Choroid plexus epithelial cell (primary cell): ENCODE data around the gene CDH4.

Experiments used
- DNase-seq: peaks from one replicate; pipeline ENCODE4 v3.0.0-alpha.2; 2010; ENCODE audit warnings: low read depth
- H3K4me3 ChIP-seq: 2 replicates; pipeline ENCODE4 v1.5.1; 2011; ENCODE audit warnings: low read depth, mild to moderate bottlenecking, control low read depth, low read length, moderate library complexity
- CTCF ChIP-seq: conservative IDR thresholded peaks from 2 replicates; pipeline ENCODE4 v1.5.1; 2011; ENCODE audit warnings: low read depth, mild to moderate bottlenecking, control low read depth, inconsistent platforms, low read length, moderate library complexity

The CDH4 gene

DNA sequence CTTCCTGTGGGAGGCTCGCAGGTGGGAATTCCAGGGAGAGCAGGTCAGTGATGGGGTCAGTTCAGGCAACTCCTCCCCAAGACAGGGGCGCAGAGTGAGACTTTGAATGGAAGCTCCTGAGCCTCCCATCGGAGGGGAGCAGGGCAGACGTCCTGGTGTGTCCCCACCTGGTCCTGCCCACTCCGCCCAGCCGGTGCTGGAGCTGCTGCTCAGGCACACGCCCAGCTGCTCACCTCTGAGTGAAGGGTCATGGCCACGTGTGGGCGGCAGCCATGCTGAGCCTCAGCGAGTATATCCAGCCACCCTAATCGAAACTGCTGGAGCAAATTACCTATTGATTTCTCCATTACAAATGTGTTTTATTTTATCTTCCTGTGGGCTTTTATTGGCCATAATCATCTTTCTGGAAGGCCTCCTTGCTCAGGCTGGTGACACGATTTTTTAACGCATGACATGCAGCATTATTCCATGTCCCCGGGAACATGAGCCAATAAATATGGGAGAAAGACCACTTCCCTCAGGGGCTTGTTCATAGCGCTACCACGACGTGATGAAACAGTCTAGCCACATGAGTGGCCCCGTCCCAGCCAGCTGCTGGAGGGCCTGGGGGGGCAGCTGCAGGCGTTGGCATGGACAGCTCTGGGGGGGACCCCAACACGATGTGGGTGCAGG is 665.5 kb downstream of the CDH4 start:
- TF ChIP-seq CTCF = no peak
- DNase-seq = no peak
- H3K4me3 ChIP-seq = no peak overlapping the region

DNA sequence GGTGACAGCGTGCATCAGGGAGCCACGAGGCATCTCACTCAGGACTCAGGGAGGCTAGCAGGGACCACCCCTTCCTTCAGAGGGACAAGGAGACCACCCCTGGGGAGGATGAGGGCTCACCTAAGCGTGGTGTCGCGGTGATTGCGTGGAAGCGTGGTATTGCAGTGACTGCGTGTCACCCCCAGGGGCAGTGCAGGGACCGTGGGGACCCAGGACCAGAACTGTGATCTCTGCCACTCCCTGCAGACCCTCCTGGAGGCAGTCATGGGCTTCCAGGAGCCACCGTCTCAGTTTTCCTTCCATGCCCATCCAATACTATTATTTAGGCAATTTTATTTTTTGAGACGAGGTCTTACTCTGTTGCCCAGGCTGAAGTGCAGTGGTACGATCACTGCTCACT is 666.5 kb downstream of the CDH4 start:
- no peak for TF ChIP-seq CTCF

DNA sequence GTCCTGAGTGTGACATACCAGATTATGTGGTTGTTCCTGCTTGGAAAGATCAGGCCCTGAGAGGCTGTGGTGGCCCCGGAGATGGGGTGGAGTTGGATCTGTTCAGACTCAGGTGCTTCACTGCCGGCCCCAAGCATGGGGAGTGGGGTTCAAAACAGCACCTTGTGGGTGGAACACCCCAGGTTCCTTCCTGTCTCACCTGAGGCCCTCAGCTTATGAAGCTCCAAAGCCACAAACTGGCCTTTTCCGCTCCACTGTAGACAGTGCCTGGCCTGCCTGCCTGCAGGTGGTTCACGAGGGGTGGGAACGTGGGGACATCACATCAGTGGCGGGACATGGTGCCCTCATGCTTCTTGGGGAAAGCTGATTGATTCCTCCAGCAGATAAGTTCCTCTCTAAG is 667.2 kb downstream of the CDH4 start:
- TF ChIP-seq CTCF = no peak
- no peak for DNase-seq
- no peak overlapping the region for H3K4me3 ChIP-seq

More for the DNA sequence above, 666.5 kb downstream of the CDH4 start:
- no peak for DNase-seq
- no peak overlapping the region for H3K4me3 ChIP-seq

DNA sequence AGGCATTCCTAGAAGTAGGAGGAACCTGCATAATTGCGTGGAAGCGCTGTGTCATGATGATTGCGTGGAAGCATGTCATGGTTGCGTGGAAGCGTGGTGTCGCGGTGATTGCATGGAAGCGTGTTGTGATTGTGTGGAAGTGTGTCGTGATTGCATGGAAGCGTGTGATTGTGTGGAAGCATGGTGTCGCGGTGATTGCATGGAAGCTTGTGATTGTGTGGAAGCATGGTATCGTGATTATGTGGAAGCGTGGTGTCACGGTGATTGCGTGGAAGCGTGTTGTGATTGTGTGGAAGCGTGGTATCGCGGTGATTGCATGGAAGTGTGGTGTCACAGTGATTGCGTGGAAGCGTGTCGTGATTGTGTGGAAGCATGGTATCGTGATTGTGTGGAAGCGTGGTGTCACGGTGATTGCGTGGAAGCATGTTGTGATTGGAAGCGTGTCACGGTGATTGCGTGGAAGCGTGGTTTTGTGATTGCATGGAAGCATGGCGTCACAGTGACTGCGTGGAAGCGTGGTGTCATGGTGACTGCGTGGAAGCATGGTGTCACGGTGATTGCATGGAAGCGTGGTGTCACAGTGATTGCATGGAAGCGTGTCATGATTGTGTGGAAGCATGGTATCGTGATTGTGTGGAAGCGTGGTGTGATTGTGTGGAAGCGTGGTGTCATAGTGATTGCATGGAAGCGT is 667.8 kb downstream of the CDH4 start:
- DNase-seq = no peak
- H3K4me3 ChIP-seq = no peak overlapping the region
- no peak for TF ChIP-seq CTCF

GRCh38 chr20:61922411-61922810 is 670.4 kb downstream of the CDH4 start:
- no peak overlapping the region for H3K4me3 ChIP-seq
- no peak for TF ChIP-seq CTCF
- DNase-seq = no peak

- no peak for DNase-seq
- no peak for TF ChIP-seq CTCF
- no peak overlapping the region for H3K4me3 ChIP-seq
Observed at GRCh38 chr20:61922936-61923335, 670.9 kb downstream of the CDH4 start.
